ENCODE results near the gene EMSY.

The EMSY gene

GRCh38 chr11:76512851-76513653 lies 68.2 kb downstream of the EMSY start:
- Histone ChIP-seq H3K4me1 (ENCODE audit: insufficient read depth, low read length) (no peaks in the 10 kb centered on the region), H3K36me3 (ENCODE audit: insufficient read depth, low read length) (peaks cover 27% of the 10 kb centered on the region), H2AFZ (ENCODE audit: low read depth, low read length) (no peak overlapping the region), H3K9me3 (ENCODE audit: low read length) (peaks cover 3% of the 10 kb centered on the region), H3K27me3 (ENCODE audit: insufficient read depth, low read length) (no peaks in the 10 kb centered on the region), H3K4me3 (ENCODE audit: low read length) (no peak overlapping the region)

DNA sequence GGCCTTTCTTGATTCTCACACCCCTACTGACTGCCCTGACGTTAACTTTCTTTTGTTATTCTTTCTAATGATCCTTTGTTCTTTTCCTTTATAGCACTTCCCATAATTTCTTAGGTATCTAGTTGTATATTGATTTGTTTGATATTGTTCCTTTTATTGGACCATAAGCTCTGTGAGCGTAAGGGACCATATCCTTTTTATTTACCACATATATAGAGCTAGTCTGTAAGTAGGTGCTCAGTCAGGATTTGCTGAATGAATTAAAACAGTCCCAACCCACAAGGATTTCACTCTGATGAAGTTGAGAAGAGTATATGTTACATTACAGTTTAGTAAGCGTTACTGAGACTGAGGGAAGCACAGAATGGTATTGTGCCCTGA lies 68.8 kb downstream of the EMSY start:
- Histone ChIP-seq H3K4me1 (ENCODE audit: insufficient read depth, low read length) (no peaks in the 10 kb centered on the region), H3K4me3 (ENCODE audit: low read length) (no peak overlapping the region), H3K9me3 (ENCODE audit: low read length) (no peaks in the 10 kb centered on the region), H2AFZ (ENCODE audit: low read depth, low read length) (no peak overlapping the region), H3K36me3 (ENCODE audit: insufficient read depth, low read length) (peaks cover 28% of the 10 kb centered on the region), H3K27me3 (ENCODE audit: insufficient read depth, low read length) (no peaks in the 10 kb centered on the region)

- Histone ChIP-seq H2AFZ (ENCODE audit: low read depth, low read length) (no peak overlapping the region), H3K36me3 (ENCODE audit: insufficient read depth, low read length) (peaks cover 30% of the 10 kb centered on the region), H3K9me3 (ENCODE audit: low read length) (no peaks in the 10 kb centered on the region), H3K4me3 (ENCODE audit: low read length) (no peak overlapping the region), H3K4me1 (ENCODE audit: insufficient read depth, low read length) (no peaks in the 10 kb centered on the region), H3K27me3 (ENCODE audit: insufficient read depth, low read length) (no peaks in the 10 kb centered on the region)
Observed at GRCh38 chr11:76515494-76515893, 70.7 kb downstream of the EMSY start.

DNA sequence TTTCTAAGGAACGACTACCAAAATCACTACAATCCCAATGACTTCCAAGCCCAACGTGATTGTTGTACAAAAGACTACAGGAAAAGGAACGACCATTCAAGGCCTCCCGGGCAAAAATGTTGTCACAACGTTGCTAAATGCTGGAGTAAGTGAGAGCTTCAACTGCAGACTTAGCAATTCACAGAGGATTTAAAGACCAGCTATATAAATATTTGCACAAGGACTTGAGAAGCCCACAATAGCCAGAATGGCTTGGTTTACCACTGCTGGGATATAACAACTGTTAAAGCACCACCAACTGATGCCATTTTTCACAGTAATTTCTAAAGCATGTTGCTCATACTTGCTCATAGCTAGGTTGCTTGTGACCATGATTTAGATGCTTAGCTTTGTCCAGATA lies 78.3 kb downstream of the EMSY start:
- Histone ChIP-seq H3K4me1 (ENCODE audit: insufficient read depth, low read length) (no peaks in the 10 kb centered on the region), H3K27me3 (ENCODE audit: insufficient read depth, low read length) (no peaks in the 10 kb centered on the region), H3K36me3 (ENCODE audit: insufficient read depth, low read length) (peaks cover 47% of the 10 kb centered on the region), H2AFZ (ENCODE audit: low read depth, low read length) (no peak overlapping the region), H3K4me3 (ENCODE audit: low read length) (no peak overlapping the region), H3K9me3 (ENCODE audit: low read length) (no peaks in the 10 kb centered on the region)

- no peaks in the 10 kb centered on the region for H3K27me3 ChIP-seq (ENCODE audit: insufficient read depth, low read length)
- no peaks in the 10 kb centered on the region for H3K4me1 ChIP-seq (ENCODE audit: insufficient read depth, low read length)
- peaks cover 52% of the 10 kb centered on the region for H3K36me3 ChIP-seq (ENCODE audit: insufficient read depth, low read length)
- H3K9me3 ChIP-seq (ENCODE audit: low read length) = no peaks in the 10 kb centered on the region
- no peak overlapping the region for H3K4me3 ChIP-seq (ENCODE audit: low read length)
- H2AFZ ChIP-seq (ENCODE audit: low read depth, low read length) = no peak overlapping the region
Observed at GRCh38 chr11:76523786-76524436, 79.1 kb downstream of the EMSY start.

GRCh38 chr11:76524461-76524860 lies 79.6 kb downstream of the EMSY start:
- H3K27me3 ChIP-seq (ENCODE audit: insufficient read depth, low read length) = no peaks in the 10 kb centered on the region
- H3K4me1 ChIP-seq (ENCODE audit: insufficient read depth, low read length) = no peaks in the 10 kb centered on the region
- H3K9me3 ChIP-seq (ENCODE audit: low read length) = no peaks in the 10 kb centered on the region
- H3K4me3 ChIP-seq (ENCODE audit: low read length) = no peak overlapping the region
- no peak overlapping the region for H2AFZ ChIP-seq (ENCODE audit: low read depth, low read length)
- peaks cover 57% of the 10 kb centered on the region for H3K36me3 ChIP-seq (ENCODE audit: insufficient read depth, low read length)

DNA sequence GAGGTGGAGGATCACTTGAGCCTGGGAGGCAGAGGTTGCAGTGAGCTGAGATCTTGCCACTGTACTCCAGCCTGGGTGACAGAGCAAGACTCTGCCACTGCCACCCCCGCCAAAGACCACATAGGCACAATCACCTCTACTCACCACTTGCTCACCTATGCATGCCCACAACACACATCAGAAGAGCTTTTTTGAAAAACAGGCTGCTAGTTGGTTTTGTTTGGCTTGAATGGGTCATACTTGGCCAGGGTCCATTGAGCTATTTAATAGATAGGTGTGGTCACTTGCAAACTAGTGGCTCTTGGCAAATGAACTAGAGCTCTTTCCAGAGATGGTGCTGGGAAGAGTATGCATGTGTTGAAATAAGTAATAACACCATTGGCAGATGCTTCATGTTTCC lies 80.1 kb downstream of the EMSY start:
- no peaks in the 10 kb centered on the region for H3K9me3 ChIP-seq (ENCODE audit: low read length)
- no peaks in the 10 kb centered on the region for H3K4me1 ChIP-seq (ENCODE audit: insufficient read depth, low read length)
- H2AFZ ChIP-seq (ENCODE audit: low read depth, low read length) = no peak overlapping the region
- no peaks in the 10 kb centered on the region for H3K27me3 ChIP-seq (ENCODE audit: insufficient read depth, low read length)
- no peak overlapping the region for H3K4me3 ChIP-seq (ENCODE audit: low read length)
- peaks cover 62% of the 10 kb centered on the region for H3K36me3 ChIP-seq (ENCODE audit: insufficient read depth, low read length)

GRCh38 chr11:76526878-76527277 lies 82.1 kb downstream of the EMSY start:
- Histone ChIP-seq H3K27me3 (ENCODE audit: insufficient read depth, low read length) (no peaks in the 10 kb centered on the region), H3K4me3 (ENCODE audit: low read length) (no peak overlapping the region), H3K4me1 (ENCODE audit: insufficient read depth, low read length) (no peaks in the 10 kb centered on the region), H3K9me3 (ENCODE audit: low read length) (no peaks in the 10 kb centered on the region), H3K36me3 (ENCODE audit: insufficient read depth, low read length) (peaks cover 73% of the 10 kb centered on the region), H2AFZ (ENCODE audit: low read depth, low read length) (no peak overlapping the region)

DNA sequence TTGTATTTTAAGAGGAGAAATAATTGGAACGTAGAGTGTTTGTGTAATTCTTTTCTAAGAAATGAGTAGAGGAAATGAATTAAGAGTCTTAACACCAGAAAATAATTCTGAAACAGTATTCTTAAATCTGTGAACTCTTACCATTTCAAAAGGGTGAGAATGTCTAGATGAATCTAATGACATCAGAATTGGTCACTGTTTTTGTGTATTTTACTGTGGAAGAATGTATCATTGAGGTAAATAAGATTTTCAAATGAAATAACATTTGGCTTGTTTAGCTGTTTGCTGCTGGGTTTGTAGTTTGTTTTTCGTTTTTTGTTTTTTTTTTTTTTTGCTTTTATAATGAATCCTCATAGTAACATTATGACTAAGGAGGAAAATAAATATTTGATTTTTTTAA lies 97.6 kb downstream of the EMSY start:
- H3K9me3 ChIP-seq (ENCODE audit: low read length) = no peaks in the 10 kb centered on the region
- H2AFZ ChIP-seq (ENCODE audit: low read depth, low read length) = no peak overlapping the region
- H3K4me1 ChIP-seq (ENCODE audit: insufficient read depth, low read length) = no peaks in the 10 kb centered on the region
- no peaks in the 10 kb centered on the region for H3K27me3 ChIP-seq (ENCODE audit: insufficient read depth, low read length)
- peaks cover 82% of the 10 kb centered on the region for H3K36me3 ChIP-seq (ENCODE audit: insufficient read depth, low read length)
- H3K4me3 ChIP-seq (ENCODE audit: low read length) = no peak overlapping the region

DNA sequence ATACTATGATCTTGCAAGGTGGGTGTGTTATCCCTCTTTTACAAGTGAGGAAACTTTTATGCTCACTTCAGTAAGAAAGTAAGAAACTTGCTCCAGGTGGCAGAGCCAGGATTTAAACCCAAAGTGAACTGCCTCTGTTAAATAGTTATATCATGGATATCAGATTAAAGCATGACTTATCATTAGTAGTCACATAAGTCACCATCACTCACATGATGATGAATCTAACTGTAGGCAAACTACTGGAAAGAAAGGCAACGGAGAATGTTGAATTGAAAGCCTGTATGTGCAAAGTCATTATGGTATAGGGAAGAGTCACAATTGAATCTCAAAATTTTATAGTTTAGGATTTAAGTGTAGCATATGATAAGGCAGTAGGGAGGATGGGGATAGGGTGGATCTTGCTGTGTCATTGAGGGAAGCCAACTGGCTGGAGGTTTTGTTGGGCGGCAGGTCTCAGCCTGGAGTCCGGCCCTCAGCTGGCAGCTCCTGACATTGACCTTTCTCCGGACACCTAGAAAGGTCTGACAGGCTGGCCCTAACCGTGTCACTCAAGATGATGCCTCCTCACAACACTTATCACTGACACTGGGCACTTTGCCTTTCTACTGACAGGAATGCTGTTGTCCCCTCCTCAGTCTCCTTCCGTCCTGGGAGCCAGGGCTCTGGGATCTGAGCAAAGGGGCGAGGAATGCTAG lies 98.3 kb downstream of the EMSY start:
- Histone ChIP-seq H2AFZ (ENCODE audit: low read depth, low read length) (no peak overlapping the region), H3K36me3 (ENCODE audit: insufficient read depth, low read length) (peaks cover 80% of the 10 kb centered on the region), H3K4me1 (ENCODE audit: insufficient read depth, low read length) (no peaks in the 10 kb centered on the region), H3K4me3 (ENCODE audit: low read length) (no peak overlapping the region), H3K27me3 (ENCODE audit: insufficient read depth, low read length) (no peaks in the 10 kb centered on the region), H3K9me3 (ENCODE audit: low read length) (no peaks in the 10 kb centered on the region)

GRCh38 chr11:76550781-76551180 lies 106.0 kb downstream of the EMSY start:
- Histone ChIP-seq H3K36me3 (ENCODE audit: insufficient read depth, low read length) (peaks cover 51% of the 10 kb centered on the region), H3K27me3 (ENCODE audit: insufficient read depth, low read length) (no peaks in the 10 kb centered on the region), H3K4me3 (ENCODE audit: low read length) (no peak overlapping the region), H2AFZ (ENCODE audit: low read depth, low read length) (no peak overlapping the region), H3K9me3 (ENCODE audit: low read length) (no peaks in the 10 kb centered on the region), H3K4me1 (ENCODE audit: insufficient read depth, low read length) (no peaks in the 10 kb centered on the region)

DNA sequence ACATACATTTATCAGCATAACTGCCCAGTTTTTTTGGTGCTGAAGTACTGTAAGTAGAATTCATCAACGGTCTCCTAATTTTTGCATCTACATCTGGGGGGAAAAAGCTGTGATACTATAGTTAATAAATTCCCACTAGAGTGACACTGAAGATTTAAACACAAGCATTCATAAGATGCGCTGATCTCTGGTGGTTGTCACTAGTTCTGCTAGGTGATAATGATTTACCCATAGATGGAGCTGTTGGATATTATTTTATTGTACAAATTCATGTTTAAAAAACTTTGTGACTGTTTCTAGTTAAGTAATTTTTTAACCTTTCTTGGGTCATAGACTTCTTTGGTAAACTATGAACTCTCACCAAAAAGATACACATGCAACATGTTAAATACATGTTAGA lies 106.6 kb downstream of the EMSY start:
- Histone ChIP-seq H3K4me1 (ENCODE audit: insufficient read depth, low read length) (no peaks in the 10 kb centered on the region), H2AFZ (ENCODE audit: low read depth, low read length) (no peak overlapping the region), H3K27me3 (ENCODE audit: insufficient read depth, low read length) (no peaks in the 10 kb centered on the region), H3K4me3 (ENCODE audit: low read length) (no peak overlapping the region), H3K36me3 (ENCODE audit: insufficient read depth, low read length) (peaks cover 45% of the 10 kb centered on the region), H3K9me3 (ENCODE audit: low read length) (no peaks in the 10 kb centered on the region)

GRCh38 chr11:76552987-76553386 lies 108.2 kb downstream of the EMSY start:
- H3K27me3 ChIP-seq (ENCODE audit: insufficient read depth, low read length) = no peaks in the 10 kb centered on the region
- H3K4me3 ChIP-seq (ENCODE audit: low read length) = no peak overlapping the region
- peaks cover 31% of the 10 kb centered on the region for H3K36me3 ChIP-seq (ENCODE audit: insufficient read depth, low read length)
- H3K4me1 ChIP-seq (ENCODE audit: insufficient read depth, low read length) = no peaks in the 10 kb centered on the region
- no peak overlapping the region for H2AFZ ChIP-seq (ENCODE audit: low read depth, low read length)
- no peaks in the 10 kb centered on the region for H3K9me3 ChIP-seq (ENCODE audit: low read length)
